ENCODE measurements around the gene PPP1R36.

- no peak for TF ChIP-seq POLR2A (IDR thresholded peaks at IDR 0.05)
- TF ChIP-seq CTCF (IDR thresholded peaks at IDR 0.05), result no peak
These were observed 27.4 kb downstream of the PPP1R36 start for GRCh38 chr14:64577211-64577610.

Measured in heart left ventricle (tissue), 13 donors.